Endothelial cell of umbilical vein (primary cell): ENCODE results near the gene NRROS.

Source experiments
- EZH2 ChIP-seq: IDR thresholded peaks from 2 replicates; pipeline ENCODE4 v1.6.1; 2012; ENCODE audit warnings: borderline replicate concordance, low read depth, mild to moderate bottlenecking, moderate library complexity, low read length, inconsistent platforms; ENCODE audit not compliant: severe bottlenecking
- FOS ChIP-seq: IDR thresholded peaks from 2 replicates; pipeline ENCODE4 v1.6.1; 2011; ENCODE audit warnings: mild to moderate bottlenecking, low read length, moderate library complexity, borderline replicate concordance; ENCODE audit not compliant: insufficient read depth
- GATA2 ChIP-seq: IDR thresholded peaks from 2 replicates; pipeline ENCODE4 v1.7.0; 2011; ENCODE audit warnings: low read depth, mild to moderate bottlenecking, moderate library complexity, mixed read lengths, low read length; ENCODE audit not compliant: insufficient read length, insufficient read depth
- JUN ChIP-seq: IDR thresholded peaks from 2 replicates; pipeline ENCODE4 v1.6.1; 2011; ENCODE audit warnings: borderline replicate concordance, low read depth; ENCODE audit not compliant: insufficient read length, insufficient read depth
- POLR2A ChIP-seq: IDR thresholded peaks from 2 replicates; pipeline ENCODE4 v1.6.1; 2012; ENCODE audit warnings: low read depth, mild to moderate bottlenecking, control low read depth, low read length
- POLR2AphosphoS5 ChIP-seq: IDR thresholded peaks from 2 replicates; pipeline ENCODE4 v1.6.1; 2012; ENCODE audit warnings: low read depth, mild to moderate bottlenecking, control low read depth, low read length, moderate library complexity; ENCODE audit not compliant: insufficient read depth
- TF ChIP-seq, protein P1 (sequence below), 2 donors: IDR thresholded peaks; 1 replicate in 1 of 2; 2 replicates in 1 of 2; pipeline ENCODE4 v1.5.1; 2011; ENCODE audit warnings: low read length in 2 of 2, mild to moderate bottlenecking in 2 of 2, moderate library complexity in 2 of 2, control low read depth in 1 of 2, inconsistent platforms in 1 of 2, low read depth in 1 of 2; ENCODE audit not compliant: insufficient read depth in 1 of 2; ENCODE audit errors: extremely low read depth in 1 of 2
- TF ChIP-seq, protein P2 (sequence below): IDR thresholded peaks from 2 replicates; pipeline ENCODE4 v1.6.1; 2011; ENCODE audit not compliant: insufficient read depth, insufficient read length

DNA sequence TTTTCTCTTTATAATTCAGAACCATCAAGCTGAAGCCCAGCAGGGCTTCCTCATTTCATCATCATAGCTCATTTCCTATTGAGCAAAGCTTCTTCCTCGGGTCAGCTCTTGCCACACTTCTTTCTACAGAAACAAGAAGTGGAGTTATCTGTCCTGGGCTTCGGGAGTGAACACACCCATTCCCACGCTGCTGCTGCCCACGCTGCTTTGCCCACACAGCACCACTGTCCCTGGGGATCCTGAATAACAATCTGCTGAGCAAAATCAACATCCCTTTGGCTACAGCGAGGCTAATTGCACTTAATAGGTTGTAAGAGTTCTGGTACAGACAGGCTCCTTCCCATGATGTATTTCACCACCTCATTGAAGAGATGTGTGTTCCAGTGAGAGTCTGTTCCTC lies 48.9 kb downstream of the NRROS start:
- TF ChIP-seq POLR2A (no peak), GATA2 (peak; percentile 28), EZH2 (no peak), POLR2AphosphoS5 (peak; percentile 24), JUN (no peak), FOS (peak; percentile 20)
- TF ChIP-seq, protein P1, sequence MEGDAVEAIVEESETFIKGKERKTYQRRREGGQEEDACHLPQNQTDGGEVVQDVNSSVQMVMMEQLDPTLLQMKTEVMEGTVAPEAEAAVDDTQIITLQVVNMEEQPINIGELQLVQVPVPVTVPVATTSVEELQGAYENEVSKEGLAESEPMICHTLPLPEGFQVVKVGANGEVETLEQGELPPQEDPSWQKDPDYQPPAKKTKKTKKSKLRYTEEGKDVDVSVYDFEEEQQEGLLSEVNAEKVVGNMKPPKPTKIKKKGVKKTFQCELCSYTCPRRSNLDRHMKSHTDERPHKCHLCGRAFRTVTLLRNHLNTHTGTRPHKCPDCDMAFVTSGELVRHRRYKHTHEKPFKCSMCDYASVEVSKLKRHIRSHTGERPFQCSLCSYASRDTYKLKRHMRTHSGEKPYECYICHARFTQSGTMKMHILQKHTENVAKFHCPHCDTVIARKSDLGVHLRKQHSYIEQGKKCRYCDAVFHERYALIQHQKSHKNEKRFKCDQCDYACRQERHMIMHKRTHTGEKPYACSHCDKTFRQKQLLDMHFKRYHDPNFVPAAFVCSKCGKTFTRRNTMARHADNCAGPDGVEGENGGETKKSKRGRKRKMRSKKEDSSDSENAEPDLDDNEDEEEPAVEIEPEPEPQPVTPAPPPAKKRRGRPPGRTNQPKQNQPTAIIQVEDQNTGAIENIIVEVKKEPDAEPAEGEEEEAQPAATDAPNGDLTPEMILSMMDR (IDR thresholded peaks at IDR 0.05; ENCODE audit: extremely low read depth in 1 of 2, insufficient read depth in 1 of 2, low read depth in 1 of 2, low read length in 2 of 2), result no peak
- TF ChIP-seq, protein P2, sequence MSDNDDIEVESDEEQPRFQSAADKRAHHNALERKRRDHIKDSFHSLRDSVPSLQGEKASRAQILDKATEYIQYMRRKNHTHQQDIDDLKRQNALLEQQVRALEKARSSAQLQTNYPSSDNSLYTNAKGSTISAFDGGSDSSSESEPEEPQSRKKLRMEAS, result no peak
